ENCODE measurements around the gene MOV10L1.

GRCh38 chr22:50196256-50196655 lies 106.5 kb downstream of the MOV10L1 start:
- TF ChIP-seq CTCF (IDR thresholded peaks at IDR 0.05) (no peak), POLR2A (IDR thresholded peaks at IDR 0.05) (no peak)

Measured in lower leg skin (tissue), 3 donors.